Amniotic epithelial cell (primary cell): ENCODE data around the gene MEG3.
A peak's percentile ranks its signal among the peaks of the same experiment; 100 is the strongest.

Source experiments
- DNase-seq: peaks from one replicate; pipeline ENCODE4 v3.0.0-alpha.2; 2010; ENCODE audit warnings: low read depth

MEG3 gene

GRCh38 chr14:100864960-100865681 lies 39.2 kb downstream of the MEG3 start:
- peak; percentile 26 for DNase-seq

- DNase-seq = no peak
Observed at GRCh38 chr14:100865682-100866591, 40.0 kb downstream of the MEG3 start.

GRCh38 chr14:100866666-100867630 lies 41.0 kb downstream of the MEG3 start:
- no peak for DNase-seq

GRCh38 chr14:100867631-100868315 lies 41.9 kb downstream of the MEG3 start:
- no peak for DNase-seq

GRCh38 chr14:100868621-100869370 lies 42.9 kb downstream of the MEG3 start:
- no peak for DNase-seq

- peak; percentile 39 for DNase-seq
Observed at GRCh38 chr14:100871234-100872186, 45.6 kb downstream of the MEG3 start.

- DNase-seq = peak; percentile 40
Observed at GRCh38 chr14:100872259-100873095, 46.6 kb downstream of the MEG3 start.

- DNase-seq = peak; percentile 12
Observed at GRCh38 chr14:100873096-100873482, 47.2 kb downstream of the MEG3 start.

- no peak for DNase-seq
Observed at GRCh38 chr14:100874051-100874410, 48.1 kb downstream of the MEG3 start.

- no peak for DNase-seq
Observed at GRCh38 chr14:100874411-100875091, 48.6 kb downstream of the MEG3 start.

- DNase-seq = no peak
Observed at GRCh38 chr14:100875126-100875525, 49.2 kb downstream of the MEG3 start.

- no peak for DNase-seq
Observed at GRCh38 chr14:100875861-100876590, 50.1 kb downstream of the MEG3 start.

- DNase-seq = no peak
Observed at GRCh38 chr14:100878271-100879146, 52.6 kb downstream of the MEG3 start.

- no peak for DNase-seq
Observed at GRCh38 chr14:100879194-100879593, 53.3 kb downstream of the MEG3 start.

GRCh38 chr14:100879782-100880181 lies 53.9 kb downstream of the MEG3 start:
- no peak for DNase-seq
